HuH-7.5 (cell line): ENCODE results near the gene C1GALT1C1.
A peak's percentile ranks its signal among the peaks of the same experiment; 100 is the strongest.
"Not testable (repeated sequence)": the region's sequence is repeated elsewhere in the genome, so short reads cannot be mapped to it uniquely, and the experiment has no call there.

Experiments used
- DNase-seq: peaks from one replicate; pipeline ENCODE4 v3.0.0; 2011; ENCODE audit warnings: low spot score

Gene C1GALT1C1

DNA sequence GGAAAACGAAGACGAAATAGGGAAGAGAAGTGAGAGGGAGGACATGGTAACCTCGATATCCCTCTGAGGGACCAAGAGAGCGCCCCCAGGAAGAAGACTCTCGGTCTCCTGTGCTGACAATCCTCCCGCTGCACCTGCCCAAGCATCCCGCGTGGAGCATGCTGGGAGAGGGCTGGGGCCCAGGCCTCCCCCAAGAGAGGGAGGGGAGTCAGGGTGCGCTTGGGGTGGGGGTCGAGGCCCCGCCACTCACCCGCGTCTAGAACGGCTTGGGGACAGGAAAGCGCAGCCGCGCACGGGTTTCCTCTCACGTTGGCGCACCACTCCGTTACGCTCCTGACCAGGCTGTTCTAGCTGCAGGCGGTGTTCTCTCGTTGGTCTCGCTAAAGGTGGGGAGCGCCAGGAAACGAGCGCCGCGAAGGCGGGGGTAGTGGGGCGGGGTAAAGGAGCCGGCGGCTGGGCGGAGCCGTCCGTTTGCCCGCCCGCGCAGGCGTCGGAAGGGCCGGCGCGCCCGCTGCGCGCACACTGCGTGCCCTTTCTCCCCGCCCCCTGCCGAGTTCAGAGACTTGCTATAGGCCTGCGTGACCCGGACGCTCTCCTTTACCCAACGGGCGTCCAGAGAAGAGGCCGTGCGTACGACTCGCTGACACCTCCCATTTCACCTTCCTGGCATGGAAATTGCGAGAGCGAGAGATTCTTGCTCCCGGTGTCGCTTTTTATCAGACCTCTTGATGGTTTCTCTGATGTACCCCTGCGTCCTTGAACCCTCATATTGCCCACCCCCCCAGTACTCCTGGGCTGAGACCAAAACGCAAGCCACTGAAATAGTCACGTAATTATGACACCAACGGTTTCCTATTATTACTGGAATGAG lies at the start of gene C1GALT1C1:
TSS of gene C1GALT1C1 (minus strand) at position 388 of the 871 bp plus-strand sequence. CDS start 2,888 bp downstream, outside the sequence.
- DNase-seq: peak; percentile 45

DNA sequence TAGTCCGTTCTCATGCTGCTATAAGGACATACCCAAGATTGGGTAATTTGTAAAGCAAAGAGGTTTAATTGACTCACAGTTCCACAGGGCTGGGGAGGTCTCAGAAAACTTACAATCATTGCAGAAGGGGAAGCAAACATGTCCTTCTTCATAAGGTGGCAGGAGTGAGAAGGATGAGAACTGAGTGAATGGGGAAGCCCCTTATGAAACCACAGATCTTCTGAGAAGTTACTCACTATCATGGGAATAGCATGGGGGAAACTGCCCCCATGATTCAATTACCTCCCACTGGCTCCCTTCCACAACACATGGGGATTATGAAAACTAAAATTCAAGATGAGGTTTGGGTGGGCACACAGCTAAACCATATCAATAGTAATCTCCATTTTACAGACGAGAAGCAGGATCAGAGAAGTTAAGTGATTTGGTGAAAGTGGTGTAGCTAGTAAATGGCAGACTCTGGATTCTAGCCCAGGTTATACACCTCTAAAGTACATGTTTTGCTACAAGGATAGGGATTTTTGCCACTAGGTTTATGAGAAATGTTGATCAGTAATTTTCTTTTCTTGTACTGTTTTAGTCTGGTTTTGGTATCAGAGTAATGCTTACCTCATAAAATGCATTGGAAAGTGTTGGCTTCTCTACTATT lies 47.3 kb upstream of the C1GALT1C1 start:
- no peak for DNase-seq

DNA sequence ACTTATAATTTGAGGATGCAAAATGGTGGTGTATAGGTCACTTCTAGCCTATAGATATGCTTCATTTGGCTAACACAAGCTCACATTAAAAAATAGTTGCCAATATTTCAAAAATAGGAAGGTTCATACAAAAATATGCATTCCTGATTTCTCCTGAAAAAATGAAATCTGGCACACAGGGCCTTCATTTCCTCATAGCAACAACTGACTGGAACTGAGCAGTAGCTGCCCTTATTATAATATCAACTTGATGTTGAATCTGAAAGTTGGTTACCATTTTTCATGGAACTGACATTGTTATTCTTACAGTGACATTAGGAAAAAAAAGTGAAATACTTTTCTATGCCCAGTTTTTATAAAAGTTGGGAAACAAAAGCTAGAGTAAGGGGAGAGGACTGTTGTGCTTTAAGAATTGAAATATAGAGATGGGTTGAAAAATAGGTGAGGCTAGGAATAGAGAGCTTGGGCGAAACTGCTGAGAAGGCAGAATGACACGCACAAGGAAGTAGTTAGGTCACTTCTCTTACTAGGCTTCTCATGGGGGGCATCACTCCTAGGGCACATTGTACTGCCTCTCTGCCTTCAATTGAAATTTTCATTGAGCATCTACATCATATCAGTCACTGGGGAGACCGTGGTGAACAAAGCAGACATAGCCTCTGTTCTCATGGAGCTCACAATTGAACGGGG lies 43.1 kb upstream of the C1GALT1C1 start:
- DNase-seq: no peak

DNA sequence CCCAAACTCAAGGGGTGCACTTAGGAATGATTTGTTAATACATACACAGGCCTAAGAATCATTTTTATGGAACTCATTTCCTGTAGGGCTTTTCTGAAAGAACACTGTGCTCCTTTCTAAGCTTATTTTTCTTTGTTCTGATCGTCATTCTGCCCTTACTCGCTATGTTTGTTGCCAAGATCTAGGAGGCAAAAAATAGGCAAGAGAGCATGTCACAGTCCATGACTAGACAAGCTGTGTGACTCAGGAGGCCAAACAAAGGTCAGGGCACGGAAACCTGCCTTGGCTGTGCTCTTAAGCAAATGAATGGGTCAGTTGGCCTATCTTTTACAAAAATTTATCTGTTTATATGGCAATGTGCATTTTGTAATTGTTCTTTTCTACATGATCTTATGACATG lies 42.5 kb upstream of the C1GALT1C1 start:
- no peak for DNase-seq

DNA sequence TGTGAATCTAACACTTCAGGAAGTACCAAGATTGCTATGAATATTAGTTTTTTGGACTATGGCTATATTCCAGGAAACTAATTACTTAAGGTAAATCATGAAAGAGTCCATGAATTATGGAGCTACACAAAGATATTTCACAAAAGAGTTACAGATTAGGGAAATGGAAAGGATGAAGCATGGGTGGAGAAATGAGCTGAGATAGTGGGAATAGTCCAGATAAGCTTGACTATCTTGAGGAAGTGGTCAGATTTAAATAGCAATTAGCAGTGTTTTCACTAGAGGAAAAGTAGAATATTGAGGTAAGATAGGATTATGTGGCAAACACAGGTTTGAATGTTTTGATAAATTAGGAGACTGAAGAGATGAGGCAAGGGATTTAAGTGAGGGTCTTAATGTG lies 42.1 kb upstream of the C1GALT1C1 start:
- DNase-seq: no peak

DNA sequence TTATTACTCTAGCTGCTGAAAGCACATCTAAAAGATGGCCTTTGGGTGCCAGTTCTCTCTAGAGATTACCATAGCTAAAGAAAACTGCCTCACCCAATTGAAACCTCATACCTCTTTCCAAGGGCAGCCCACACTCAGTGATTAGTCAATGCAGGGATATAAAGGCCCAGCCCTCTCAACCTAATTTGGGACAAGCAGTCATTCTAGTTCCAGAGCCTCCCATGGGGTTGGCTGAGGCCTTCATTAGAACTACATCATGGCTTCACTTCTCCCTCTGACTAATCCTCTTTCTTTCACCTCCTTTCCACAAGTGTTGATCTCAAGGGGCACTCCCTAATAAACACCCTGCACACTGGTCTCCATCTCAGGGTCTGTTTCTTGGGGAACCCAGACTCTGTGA lies 38.5 kb upstream of the C1GALT1C1 start:
- DNase-seq: no peak

DNA sequence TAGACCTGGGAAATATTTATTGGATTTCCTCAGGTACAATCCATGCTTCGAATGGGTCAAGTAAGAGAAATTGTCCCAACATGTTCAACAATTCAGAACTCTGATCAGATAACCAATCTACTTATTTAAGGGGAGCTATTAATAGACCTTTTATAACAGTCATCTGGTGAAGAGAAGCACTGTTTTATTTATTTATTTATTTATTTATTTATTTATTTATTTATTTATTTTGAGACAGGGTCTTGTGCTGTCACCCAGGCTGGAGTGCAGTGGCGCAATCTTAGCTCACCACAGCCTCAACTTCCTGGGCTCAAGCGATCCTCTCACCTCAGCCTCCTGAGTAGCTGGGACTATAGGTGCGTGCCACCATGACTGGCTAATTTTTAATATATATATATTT lies 34.7 kb upstream of the C1GALT1C1 start:
- DNase-seq: not testable (repeated sequence)

DNA sequence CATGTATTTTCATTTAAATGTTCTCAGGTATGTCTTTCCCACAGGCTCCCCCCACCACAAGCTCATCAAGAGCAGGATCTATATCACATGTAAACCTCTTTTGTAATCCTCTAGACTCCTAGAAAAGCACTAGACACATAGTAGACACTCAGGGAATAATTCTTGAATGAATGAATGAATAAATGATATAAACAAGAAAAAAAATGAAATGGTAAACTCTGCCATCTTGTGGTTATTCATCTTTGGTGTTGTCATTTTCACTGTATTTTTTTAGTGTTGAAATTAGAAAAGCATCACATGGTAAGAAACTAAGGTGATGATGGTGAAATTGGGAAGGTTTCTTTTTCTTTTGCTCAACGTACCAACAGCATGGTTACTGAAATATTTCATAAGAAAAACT lies 34.2 kb upstream of the C1GALT1C1 start:
- no peak for DNase-seq

DNA sequence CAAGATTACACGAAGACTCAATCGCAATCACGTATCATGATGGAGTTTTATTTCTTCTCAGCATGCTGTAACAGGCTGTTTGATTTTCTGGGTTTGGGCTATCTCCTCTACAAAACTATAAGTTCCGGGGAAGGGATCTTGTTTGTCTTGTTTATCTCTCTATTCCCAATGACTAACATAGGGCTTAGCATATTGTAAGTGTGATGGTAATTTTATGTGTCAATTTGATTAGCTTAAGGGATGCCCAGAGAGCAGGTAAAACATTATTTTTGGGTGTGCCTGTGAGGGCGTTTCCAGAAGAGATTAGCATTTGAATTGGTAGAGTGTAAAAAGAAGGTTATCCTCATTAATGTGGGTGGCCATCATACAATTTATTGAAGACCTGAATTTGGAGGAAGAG lies 32.8 kb upstream of the C1GALT1C1 start:
- no peak for DNase-seq

DNA sequence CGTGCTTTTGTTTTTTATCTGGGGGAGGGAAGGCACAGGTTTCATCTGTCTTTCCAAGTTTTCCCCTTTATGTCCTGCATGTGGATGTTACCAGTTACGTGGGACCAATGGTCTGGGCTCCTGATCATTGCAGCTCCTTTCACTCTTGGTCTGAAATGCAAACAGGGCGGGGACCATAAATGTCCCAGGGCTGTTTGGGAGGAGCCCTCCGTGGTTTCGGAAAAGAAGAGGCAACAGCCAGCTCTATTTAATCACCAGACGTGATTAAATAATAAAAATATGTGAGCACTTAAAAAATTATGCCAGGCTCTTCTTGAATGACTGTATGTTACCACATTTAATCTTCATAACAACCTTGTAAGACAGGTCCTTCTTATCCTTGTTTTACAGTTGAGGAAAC lies 30.8 kb upstream of the C1GALT1C1 start:
- no peak for DNase-seq

DNA sequence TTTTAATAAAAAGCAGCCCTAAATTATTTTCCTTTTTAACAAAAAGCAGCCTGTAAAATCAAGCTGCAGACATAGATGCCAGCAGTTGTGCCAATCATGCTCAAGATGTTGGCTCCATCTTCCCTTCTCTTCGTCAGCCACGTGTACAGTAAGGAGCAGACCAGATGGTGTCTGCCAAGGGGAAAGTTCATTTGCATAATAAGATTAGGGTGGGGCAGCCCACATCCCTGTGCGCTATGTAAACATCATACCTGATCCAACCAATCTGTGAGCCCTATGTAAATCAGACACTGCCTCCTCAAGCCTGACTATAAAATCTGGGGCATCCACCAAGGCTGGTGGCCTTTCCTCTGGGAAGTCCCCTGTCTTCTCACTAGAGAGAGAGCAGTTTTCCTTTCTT lies 23.1 kb upstream of the C1GALT1C1 start:
- DNase-seq: no peak

DNA sequence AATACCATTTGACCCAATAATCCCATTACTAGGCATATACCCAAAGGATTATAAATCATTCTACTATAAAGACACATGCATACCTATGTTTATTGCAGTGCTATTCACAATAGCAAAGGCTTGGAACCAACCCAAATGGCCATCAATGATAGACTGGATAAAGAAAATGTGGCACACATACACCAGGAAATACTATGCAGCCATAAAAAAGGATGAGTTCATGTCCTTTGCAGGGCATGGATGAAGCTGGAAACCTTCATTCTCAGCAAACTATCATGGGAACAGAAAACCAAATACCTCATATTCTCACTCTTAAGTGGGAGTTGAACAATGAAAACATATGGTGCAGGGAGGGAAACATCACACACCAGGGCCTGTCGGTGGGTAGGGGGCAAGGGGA lies 22.4 kb upstream of the C1GALT1C1 start:
- DNase-seq: not testable (repeated sequence)

DNA sequence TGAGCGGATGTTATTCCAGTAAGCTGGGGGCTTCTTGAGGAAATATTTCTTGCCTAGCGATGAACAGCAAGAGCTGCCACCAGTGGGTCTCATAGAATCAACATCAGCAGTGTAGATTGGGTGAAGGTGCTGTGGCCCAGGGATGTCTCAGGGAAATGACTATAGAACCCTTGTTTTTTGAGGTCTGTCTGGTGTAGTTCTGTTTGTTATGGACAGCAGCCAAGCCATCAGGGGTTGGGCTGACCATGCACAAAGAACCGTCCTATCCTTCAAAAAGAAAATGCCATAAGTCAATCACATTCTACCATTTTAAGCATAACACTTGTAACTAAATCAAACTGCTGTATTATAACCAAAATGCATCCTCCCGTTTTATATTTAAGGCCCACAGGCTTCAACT lies 17.3 kb upstream of the C1GALT1C1 start:
- DNase-seq: no peak

DNA sequence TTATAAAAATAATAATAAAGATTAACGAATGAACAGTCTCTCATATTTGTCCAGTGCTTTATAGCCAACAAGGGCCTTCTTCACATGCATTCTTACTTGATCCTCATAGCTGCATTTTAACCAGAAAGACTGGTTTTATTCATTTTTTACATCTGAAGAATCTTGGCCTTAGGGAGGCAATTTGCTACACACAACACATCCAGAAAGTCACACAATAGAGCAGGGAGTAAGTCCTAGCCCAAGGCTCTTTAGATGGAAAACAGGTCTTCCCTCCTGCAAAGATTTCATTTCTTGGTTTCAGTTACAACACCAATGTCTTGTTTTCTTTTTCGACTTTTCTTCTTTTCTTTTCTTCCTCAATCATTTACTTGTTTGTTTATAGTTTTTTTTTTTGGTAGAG lies 13.0 kb upstream of the C1GALT1C1 start:
- no peak for DNase-seq

DNA sequence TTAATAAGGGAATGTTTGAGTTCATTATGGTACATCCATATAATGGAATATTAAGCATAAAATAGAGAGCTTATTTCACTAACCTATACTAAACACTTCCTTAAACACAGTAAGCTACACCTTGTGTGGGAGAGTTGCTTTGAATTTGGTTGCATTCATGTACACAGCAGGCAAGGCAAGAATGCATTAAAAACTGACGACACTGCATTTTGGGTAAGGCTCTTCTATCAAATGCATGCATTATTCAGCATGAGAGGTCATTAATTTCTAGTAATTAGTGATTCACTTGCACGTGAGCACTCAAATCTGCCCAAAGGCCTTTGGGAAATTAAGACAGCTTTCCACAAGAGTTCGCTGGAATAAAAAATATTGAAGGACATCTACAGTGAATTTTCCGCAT lies 8.8 kb upstream of the C1GALT1C1 start:
- no peak for DNase-seq

DNA sequence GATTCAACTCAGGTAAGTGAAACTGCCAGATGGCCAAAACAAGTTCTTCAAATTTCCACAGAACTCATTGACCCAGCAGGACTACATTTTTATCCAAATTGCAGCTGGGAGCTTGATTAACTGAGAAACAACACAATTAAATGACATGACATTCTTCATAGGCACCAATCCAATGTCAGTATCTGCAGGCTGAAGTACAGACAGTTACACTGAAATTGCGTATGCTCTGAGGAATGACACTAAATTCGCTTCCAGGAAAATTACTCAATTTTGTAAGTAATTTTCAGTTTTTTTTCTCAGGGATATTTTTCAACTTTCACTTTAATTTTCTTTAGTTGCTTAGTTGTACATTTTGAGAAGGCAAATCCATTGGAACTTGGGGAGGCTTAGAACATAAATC lies 4.5 kb downstream of the C1GALT1C1 start:
- no peak for DNase-seq

DNA sequence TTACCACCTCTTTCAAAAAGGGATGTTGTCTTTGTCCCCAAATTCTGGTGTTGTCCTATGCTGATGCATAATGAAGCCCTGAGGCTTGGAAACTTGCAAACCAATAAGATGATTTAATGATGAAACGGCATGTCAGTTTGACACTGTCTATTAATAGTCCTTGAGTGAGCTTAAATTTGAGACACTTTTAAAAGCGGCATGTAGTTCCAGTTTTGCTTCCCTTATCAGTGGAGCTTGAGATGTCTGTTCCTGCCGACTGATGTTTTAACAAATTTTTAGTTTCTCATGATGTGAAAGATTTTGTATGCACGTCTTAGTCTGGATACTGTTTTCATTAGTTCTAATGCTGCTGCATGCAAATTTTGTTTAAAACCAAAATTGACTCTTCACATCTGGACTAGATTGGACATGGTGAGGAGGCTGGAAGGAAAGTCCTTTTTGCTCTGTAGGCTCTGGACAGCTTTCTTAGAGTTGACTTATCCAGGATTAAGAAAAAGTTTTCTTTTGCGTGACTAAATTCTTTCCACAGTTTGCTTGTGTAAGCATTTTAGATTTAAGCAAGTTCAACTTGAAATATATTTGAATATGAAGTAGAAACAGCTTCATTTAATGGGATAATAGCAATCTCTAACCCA lies 11.7 kb downstream of the C1GALT1C1 start:
- no peak for DNase-seq

DNA sequence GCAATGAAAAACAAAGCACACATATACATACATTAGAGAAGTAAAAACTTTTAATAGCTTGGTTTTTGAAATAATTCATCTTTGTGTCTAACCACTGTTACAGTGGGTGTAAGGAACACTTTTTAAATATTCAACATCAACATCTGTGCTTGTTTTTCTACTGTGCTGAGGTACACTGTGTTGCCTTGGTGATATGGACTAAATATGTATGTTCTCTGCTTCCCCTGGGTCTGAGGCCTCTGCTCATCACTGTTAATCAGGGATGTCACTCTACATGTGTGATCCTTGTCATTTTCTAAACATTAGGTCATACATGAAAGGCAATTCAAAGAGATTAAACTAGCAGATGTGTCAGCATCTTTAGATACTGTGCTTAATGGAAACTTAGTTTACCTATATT lies 15.0 kb downstream of the C1GALT1C1 start:
- no peak for DNase-seq

DNA sequence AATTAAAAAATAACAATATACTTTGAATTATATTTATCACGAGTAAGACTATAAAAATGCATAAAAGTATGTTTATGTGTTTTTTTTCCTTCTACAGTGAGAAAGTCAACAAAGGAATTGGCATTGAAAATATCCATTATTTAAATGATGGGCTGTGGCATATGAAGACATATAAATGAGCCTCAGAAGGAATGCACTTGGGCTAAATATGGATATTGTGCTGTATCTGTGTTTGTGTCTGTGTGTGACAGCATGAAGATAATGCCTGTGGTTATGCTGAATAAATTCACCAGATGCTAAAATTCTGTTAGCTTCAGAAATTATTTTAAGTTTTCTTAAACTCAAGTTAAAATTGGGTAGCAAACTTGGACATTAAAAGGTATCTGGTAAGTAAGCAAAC lies 17.8 kb downstream of the C1GALT1C1 start:
- DNase-seq: no peak

DNA sequence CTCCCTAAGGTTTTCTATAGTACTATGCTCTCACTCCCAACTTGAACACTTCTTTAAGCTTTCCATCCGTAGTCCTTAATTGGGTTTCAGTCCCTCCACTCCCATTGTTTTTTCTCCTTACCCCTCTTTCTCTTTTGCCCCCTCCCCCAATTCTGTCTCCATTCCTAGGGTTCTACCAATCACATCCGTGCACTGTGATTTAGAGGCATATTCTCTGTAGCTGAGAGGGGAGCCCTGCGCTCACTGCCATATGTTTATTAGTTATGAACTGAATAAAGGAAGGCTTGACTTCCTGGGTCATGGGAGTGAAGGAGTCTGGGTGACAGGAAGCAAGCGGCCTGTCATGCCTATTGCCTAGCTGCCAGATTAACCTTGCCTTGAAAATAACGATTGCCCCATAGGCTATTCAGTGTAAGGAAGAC lies 25.5 kb downstream of the C1GALT1C1 start:
- DNase-seq: peak; percentile 6

DNA sequence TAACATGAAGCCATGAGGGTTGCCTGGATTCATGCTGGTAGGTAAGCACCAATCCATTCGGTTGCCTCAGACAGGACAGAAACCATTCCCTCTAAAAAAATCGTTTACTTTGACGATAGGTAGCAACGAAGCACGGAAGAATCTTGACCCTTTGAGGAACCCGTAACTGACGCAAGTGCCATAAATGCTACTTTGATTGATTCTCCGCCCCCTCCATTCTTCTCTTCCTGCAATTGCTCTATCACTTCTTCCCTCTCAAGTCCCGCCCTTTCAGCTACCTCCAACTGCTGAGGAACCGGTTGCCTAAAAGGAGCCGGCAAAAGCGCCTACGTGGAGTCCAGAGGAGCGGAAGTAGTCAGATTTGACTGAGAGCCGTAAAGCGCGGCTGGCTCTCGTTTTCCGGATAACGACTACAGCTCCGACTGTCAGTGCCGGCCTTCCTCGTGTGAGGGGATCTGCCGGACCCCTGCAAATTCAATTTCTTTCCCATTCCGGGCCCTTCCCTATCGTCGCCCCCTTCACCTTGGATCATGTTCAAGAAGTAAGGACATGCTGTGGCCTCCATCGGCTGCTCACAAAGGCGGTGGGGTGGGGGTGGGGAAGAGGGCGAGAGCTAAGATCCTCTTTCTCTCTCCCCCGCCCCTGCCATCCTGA lies 26.0 kb downstream of the C1GALT1C1 start, which contains the start of gene MCTS1:
TSS of gene MCTS1 (plus strand) at position 395 of the 654 bp plus-strand sequence. CDS start at position 531, 136 bp downstream.
- peak; percentile 28 for DNase-seq

DNA sequence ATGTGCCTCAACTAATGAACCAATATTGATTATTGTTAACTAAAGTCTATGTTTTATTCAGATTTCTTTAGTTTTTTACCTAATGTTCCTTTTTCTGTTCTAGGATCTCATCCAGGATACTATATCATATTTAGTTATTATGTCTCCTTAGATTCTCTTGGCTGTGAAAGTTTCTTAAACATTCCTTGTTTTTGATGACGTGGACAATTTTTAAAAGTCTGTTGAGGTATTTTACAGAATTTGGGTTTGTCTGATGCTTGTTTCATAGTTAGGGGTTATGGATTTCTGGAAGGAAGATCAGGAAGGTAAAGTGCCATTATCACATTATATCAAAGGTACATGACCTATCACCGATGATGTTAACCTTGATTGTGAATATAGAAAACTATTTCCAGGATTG lies 44.2 kb downstream of the C1GALT1C1 start:
- DNase-seq: no peak
